Subcutaneous preadipocyte (primary cell): ENCODE results near the gene LRRC8D. TPM values are rescaled to one million over a fixed set of nuclear protein-coding genes. Genes with fewer than 3 reads are reported as not detected.

Experiments
- total RNA-seq: library from RNA; depleted of rRNA; stranded (reverse); fragments of >200 nt; gene quantifications from 2 replicates; pipeline ENCODE4 v1.2.3, GENCODE V29; 2012

The LRRC8D gene
- 13.2 and 23.5 TPM in 2 replicates for total RNA-seq

GRCh38 chr1:89820422-89821321 is at the start of gene LRRC8D:
Gene LRRC8D (plus strand): TSS chr1:89821032. CDS start chr1:89933069, 112,037 bp downstream.

Other genes starting within 250 kb of the LRRC8D start
- gene LRRC8C, start 187.9 kb upstream of the LRRC8D start, total RNA-seq: 6.2 and 17.4 TPM in 2 replicates
- gene ZNF326, start 174.1 kb downstream of the LRRC8D start, total RNA-seq: 7.7 and 8.4 TPM in 2 replicates